GM12864 (cell line): ENCODE data around the gene LONRF3.
"Not testable (repeated sequence)": the region's sequence is repeated elsewhere in the genome, so short reads cannot be mapped to it uniquely, and the experiment has no call there.

Experiments used
- DNase-seq: peaks from one replicate; pipeline ENCODE4 v3.0.0-alpha.2; 2011; ENCODE audit warnings: low read depth
- H3K4me3 ChIP-seq: 2 replicates; pipeline ENCODE4 v1.5.1; 2011; ENCODE audit warnings: mild to moderate bottlenecking, low read depth, low read length, control low read depth
- TF ChIP-seq, protein P1 (sequence below): IDR thresholded peaks from 2 replicates; pipeline ENCODE4 v1.5.1; 2011; ENCODE audit warnings: low read depth, mild to moderate bottlenecking, moderate library complexity, low read length, control low read depth, inconsistent platforms; ENCODE audit errors: missing control alignments

LONRF3 gene

DNA sequence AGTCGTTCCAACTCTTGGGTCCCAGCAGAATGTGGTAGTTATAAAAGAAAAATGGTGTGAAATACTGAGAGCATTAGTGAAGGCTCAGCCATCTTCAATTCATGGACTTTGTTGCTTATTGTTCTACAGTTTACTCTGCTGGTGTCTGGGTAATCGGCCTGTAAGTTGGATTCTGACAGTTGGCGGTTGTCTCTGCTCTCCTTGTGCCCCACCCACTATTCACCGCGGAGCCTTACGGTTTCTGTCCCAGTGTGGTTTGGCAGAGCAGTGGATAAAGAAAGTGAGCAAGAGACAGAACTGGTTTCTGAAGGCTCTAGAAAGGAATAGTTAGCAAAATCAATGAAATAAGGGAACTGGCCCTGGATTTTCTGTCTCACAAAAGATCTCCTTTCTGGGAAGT is 9.1 kb downstream of the LONRF3 start:
- DNase-seq = no peak
- TF ChIP-seq, protein P1, sequence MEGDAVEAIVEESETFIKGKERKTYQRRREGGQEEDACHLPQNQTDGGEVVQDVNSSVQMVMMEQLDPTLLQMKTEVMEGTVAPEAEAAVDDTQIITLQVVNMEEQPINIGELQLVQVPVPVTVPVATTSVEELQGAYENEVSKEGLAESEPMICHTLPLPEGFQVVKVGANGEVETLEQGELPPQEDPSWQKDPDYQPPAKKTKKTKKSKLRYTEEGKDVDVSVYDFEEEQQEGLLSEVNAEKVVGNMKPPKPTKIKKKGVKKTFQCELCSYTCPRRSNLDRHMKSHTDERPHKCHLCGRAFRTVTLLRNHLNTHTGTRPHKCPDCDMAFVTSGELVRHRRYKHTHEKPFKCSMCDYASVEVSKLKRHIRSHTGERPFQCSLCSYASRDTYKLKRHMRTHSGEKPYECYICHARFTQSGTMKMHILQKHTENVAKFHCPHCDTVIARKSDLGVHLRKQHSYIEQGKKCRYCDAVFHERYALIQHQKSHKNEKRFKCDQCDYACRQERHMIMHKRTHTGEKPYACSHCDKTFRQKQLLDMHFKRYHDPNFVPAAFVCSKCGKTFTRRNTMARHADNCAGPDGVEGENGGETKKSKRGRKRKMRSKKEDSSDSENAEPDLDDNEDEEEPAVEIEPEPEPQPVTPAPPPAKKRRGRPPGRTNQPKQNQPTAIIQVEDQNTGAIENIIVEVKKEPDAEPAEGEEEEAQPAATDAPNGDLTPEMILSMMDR = no peak
- H3K4me3 ChIP-seq = no peak overlapping the region

DNA sequence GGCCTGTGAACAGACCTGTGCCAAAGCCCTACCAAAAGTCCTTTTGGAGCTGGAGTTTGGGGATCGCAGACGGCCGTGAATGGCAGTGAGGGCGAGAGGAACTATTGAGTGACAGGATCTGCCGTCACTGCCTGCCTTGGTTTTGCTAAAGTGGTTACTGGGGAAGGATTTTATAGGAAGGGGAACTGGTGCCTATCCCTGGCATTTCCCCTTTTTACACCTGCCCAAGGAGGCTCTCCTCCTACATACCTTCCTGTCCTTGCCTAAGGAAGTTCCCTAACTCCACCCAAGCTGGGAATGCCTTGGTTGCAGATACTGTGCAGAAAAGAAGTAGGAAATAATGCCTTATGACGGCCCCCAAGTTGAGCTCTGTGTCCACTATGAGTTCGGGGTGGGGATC is 14.5 kb downstream of the LONRF3 start:
- TF ChIP-seq, protein P1 = no peak
- no peak for DNase-seq

DNA sequence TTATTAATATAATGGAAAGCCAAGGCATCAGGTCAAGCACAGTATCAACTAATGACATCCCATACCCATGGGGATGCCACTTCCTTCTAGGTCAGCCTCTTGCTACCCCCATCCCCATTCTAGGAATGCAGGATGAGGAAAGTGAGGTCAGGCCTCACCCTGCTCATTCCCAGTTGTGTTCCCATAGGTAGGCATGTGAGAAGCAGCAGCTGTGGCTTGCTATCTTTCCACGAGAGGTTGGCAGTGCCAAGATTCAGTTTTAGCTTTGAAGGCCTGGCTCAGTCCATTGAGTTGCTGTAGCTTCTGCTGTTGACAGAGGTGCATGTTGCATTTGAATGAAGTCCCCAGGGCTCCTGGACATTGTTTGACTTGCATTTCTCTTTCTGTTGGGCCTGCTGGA is 15.5 kb downstream of the LONRF3 start:
- no peak overlapping the region for H3K4me3 ChIP-seq
- TF ChIP-seq, protein P1 = no peak
- DNase-seq = no peak

More for the DNA sequence above, 14.5 kb downstream of the LONRF3 start:
- H3K4me3 ChIP-seq = no peak overlapping the region

DNA sequence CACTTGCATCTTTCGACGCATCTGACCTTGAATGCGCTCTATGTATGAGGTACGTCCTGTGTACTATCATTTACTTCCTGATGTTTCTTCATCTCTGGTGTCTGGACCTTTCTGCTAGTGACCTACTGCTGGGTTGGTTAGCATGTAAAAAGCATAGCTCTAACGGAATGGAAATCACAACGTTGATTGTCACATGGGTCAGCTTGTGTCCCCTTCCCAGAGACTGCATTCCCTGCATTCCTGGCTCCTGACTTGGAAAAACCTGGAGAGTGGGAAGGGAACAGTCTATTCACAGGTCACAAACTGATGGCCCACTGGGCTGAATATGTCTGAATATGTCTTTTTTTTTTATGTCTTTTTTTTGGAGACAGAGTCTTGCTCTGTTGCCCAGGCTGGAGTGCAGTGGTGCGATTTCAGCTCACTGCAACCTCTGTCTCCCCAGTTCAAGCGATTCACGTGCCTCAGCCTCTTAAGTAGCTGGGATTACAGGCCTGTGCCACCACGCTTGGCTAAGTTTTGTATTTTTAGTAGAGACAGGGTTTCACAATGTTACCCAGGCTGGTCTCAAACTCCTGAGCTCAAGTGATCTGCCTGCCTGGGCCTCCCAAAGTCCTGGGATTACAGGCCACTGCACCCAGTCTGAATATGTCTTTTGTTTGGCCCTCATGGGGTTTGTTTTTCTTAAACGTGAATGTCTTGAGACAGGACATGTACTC is 16.3 kb downstream of the LONRF3 start:
- no peak for DNase-seq

DNA sequence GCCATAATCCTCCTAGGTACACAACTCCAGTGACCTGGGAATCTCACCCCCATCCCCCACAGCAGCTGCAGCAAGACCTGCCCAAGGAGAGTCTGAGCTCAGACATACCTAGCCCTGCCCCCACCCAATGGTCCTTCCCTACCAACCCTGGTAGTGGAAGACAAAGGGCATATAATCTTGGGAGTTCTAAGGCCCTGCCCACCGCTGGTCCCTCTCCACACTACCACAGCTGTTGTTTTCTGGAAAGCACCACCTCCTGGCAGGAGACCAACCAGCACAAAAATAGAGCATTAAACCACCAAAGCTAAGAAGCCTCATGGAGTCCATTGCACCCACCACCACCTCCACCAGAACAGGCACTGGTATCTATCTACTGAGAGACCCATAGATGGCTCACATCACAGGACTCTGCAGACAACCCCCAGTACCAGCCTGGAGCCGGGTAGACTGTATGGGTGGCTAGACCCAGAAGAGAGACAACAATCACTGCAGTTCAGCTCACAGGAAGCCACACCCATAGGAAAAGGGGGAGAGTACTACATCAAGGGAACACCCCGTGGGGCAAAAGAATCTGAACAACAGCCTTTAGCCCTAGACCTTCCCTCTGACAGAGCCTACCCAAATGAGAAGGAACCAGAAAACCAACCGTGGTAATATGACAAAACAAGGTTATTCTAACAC is 18.2 kb downstream of the LONRF3 start:
- not testable (repeated sequence) for H3K4me3 ChIP-seq, DNase-seq

More for the DNA sequence above, 16.3 kb downstream of the LONRF3 start:
- TF ChIP-seq, protein P1 = no peak
- no peak overlapping the region for H3K4me3 ChIP-seq

DNA sequence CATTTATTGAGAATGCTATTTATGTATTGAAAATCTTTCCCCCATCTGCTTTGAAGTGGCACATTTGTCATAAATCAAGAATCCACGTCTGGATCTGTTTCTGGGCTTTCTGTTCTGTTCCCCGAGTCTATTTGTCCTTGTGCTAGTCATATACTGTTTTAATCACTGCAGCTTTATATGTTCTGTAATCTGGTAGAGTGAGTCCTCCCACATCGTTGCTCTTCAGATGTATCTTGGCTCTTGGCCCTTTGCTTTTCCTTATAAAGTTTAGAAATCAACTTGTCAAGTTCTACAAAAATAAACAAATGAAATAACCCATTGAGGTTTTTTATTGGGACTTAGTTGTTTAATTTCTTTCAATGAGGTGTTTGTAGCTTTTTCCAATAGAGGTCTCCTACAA is 29.0 kb downstream of the LONRF3 start:
- TF ChIP-seq, protein P1 = no peak
- H3K4me3 ChIP-seq = no peak overlapping the region
- no peak for DNase-seq

DNA sequence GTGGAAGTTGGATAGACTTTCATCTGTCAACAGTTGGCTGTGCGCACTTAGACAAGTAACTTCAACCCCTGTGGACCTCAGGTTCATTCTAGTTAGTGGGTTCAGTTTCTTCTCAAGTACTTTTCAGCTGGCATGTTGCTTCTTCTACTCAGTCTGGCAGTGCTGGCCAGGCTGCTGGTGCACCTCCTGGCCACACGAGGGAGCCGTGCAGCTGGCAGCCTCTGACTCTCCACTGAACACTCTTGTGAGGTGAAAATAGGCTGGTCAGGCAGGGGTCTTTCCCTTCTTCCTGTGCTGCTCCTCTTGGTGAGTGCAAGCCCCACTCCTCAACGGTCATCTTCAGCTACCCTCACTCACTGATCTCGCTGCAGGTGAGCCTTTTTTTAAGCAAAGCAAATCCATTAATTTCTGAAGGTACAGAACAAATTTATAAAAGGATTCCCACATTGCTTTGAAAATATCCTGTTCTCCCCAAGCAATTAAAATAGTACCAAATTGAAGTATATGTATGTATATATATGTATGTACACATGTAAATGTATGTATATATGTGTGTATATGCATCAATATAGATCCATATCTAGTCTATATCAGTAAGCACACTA is 30.6 kb downstream of the LONRF3 start:
- no peak for DNase-seq
- H3K4me3 ChIP-seq = no peak overlapping the region
- TF ChIP-seq, protein P1 = peak; percentile 86
